ENCODE results near the gene ARHGAP26.

ARHGAP26 gene

GRCh38 chr5:142976861-142977260, 206.7 kb downstream of the ARHGAP26 start:
- Histone ChIP-seq H3K4me1 (ENCODE audit: control insufficient read depth in 1 of 2, insufficient read depth in 2 of 2, low read length in 2 of 2) (peaks cover 18 to 31% of the 10 kb centered on the region in 2 donors), H3K27me3 (ENCODE audit: control insufficient read depth in 1 of 2, insufficient read depth in 2 of 2, low read length in 2 of 2) (no peaks in the 10 kb centered on the region), H3K4me3 (ENCODE audit: low read depth in 1 of 2, low read length in 2 of 2) (no peak overlapping the region), H3K27ac (ENCODE audit: low read depth, low read length) (no peak overlapping the region), H3K9me3 (ENCODE audit: control insufficient read depth in 1 of 2, low read length in 2 of 2) (no peaks in the 10 kb centered on the region), H3K9ac (ENCODE audit: low read depth in 1 of 2, low read length in 2 of 2) (no peak overlapping the region), H3K36me3 (ENCODE audit: control insufficient read depth in 1 of 2, insufficient read depth in 2 of 2, low read length in 2 of 2) (no peaks in the 10 kb centered on the region)

GRCh38 chr5:142977363-142978051, 207.3 kb downstream of the ARHGAP26 start:
- Histone ChIP-seq H3K4me3 (ENCODE audit: low read depth in 1 of 2, low read length in 2 of 2) (no peak overlapping the region), H3K4me1 (ENCODE audit: control insufficient read depth in 1 of 2, insufficient read depth in 2 of 2, low read length in 2 of 2) (peaks cover 25 to 37% of the 10 kb centered on the region in 2 donors), H3K36me3 (ENCODE audit: control insufficient read depth in 1 of 2, insufficient read depth in 2 of 2, low read length in 2 of 2) (no peaks in the 10 kb centered on the region), H3K9me3 (ENCODE audit: control insufficient read depth in 1 of 2, low read length in 2 of 2) (no peaks in the 10 kb centered on the region), H3K27ac (ENCODE audit: low read depth, low read length) (no peak overlapping the region), H3K27me3 (ENCODE audit: control insufficient read depth in 1 of 2, insufficient read depth in 2 of 2, low read length in 2 of 2) (no peaks in the 10 kb centered on the region), H3K9ac (ENCODE audit: low read depth in 1 of 2, low read length in 2 of 2) (no peak overlapping the region)

GRCh38 chr5:142978252-142978651, 208.1 kb downstream of the ARHGAP26 start:
- no peaks in the 10 kb centered on the region for H3K27me3 ChIP-seq (ENCODE audit: control insufficient read depth in 1 of 2, insufficient read depth in 2 of 2, low read length in 2 of 2)
- H3K36me3 ChIP-seq (ENCODE audit: control insufficient read depth in 1 of 2, insufficient read depth in 2 of 2, low read length in 2 of 2) = no peaks in the 10 kb centered on the region
- H3K9ac ChIP-seq (ENCODE audit: low read depth in 1 of 2, low read length in 2 of 2) = no peak overlapping the region
- H3K4me3 ChIP-seq (ENCODE audit: low read depth in 1 of 2, low read length in 2 of 2) = no peak overlapping the region
- peaks cover 32 to 43% of the 10 kb centered on the region in 2 donors for H3K4me1 ChIP-seq (ENCODE audit: control insufficient read depth in 1 of 2, insufficient read depth in 2 of 2, low read length in 2 of 2)
- no peaks in the 10 kb centered on the region for H3K9me3 ChIP-seq (ENCODE audit: control insufficient read depth in 1 of 2, low read length in 2 of 2)
- H3K27ac ChIP-seq (ENCODE audit: low read depth, low read length) = no peak overlapping the region

GRCh38 chr5:142978726-142979125, 208.5 kb downstream of the ARHGAP26 start:
- H3K9ac ChIP-seq (ENCODE audit: low read depth in 1 of 2, low read length in 2 of 2) = no peak overlapping the region
- H3K9me3 ChIP-seq (ENCODE audit: control insufficient read depth in 1 of 2, low read length in 2 of 2) = no peaks in the 10 kb centered on the region
- H3K27ac ChIP-seq (ENCODE audit: low read depth, low read length) = no peak overlapping the region

GRCh38 chr5:142979636-142980035, 209.5 kb downstream of the ARHGAP26 start:
- Histone ChIP-seq H3K36me3 (ENCODE audit: control insufficient read depth in 1 of 2, insufficient read depth in 2 of 2, low read length in 2 of 2) (no peaks in the 10 kb centered on the region), H3K27ac (ENCODE audit: low read depth, low read length) (no peak overlapping the region), H3K27me3 (ENCODE audit: control insufficient read depth in 1 of 2, insufficient read depth in 2 of 2, low read length in 2 of 2) (no peaks in the 10 kb centered on the region), H3K4me3 (ENCODE audit: low read depth in 1 of 2, low read length in 2 of 2) (no peak overlapping the region), H3K9me3 (ENCODE audit: control insufficient read depth in 1 of 2, low read length in 2 of 2) (no peaks in the 10 kb centered on the region), H3K9ac (ENCODE audit: low read depth in 1 of 2, low read length in 2 of 2) (no peak overlapping the region), H3K4me1 (ENCODE audit: control insufficient read depth in 1 of 2, insufficient read depth in 2 of 2, low read length in 2 of 2) (peaks cover 32 to 46% of the 10 kb centered on the region in 2 donors)

More at GRCh38 chr5:142978726-142979125, 208.5 kb downstream of the ARHGAP26 start:
- Histone ChIP-seq H3K27me3 (ENCODE audit: control insufficient read depth in 1 of 2, insufficient read depth in 2 of 2, low read length in 2 of 2) (no peaks in the 10 kb centered on the region), H3K4me1 (ENCODE audit: control insufficient read depth in 1 of 2, insufficient read depth in 2 of 2, low read length in 2 of 2) (peaks cover 32 to 43% of the 10 kb centered on the region in 2 donors), H3K36me3 (ENCODE audit: control insufficient read depth in 1 of 2, insufficient read depth in 2 of 2, low read length in 2 of 2) (no peaks in the 10 kb centered on the region), H3K4me3 (ENCODE audit: low read depth in 1 of 2, low read length in 2 of 2) (no peak overlapping the region)

GRCh38 chr5:142981475-142981874, 211.3 kb downstream of the ARHGAP26 start:
- Histone ChIP-seq H3K9ac (ENCODE audit: low read depth in 1 of 2, low read length in 2 of 2) (peak overlapping the region in 1 of 2 donors; percentile 10), H3K27ac (ENCODE audit: low read depth, low read length) (peak overlapping the region; percentile 10), H3K9me3 (ENCODE audit: control insufficient read depth in 1 of 2, low read length in 2 of 2) (no peaks in the 10 kb centered on the region), H3K4me3 (ENCODE audit: low read depth in 1 of 2, low read length in 2 of 2) (peak overlapping the region; percentile 34 to 50), H3K4me1 (ENCODE audit: control insufficient read depth in 1 of 2, insufficient read depth in 2 of 2, low read length in 2 of 2) (peaks cover 32 to 46% of the 10 kb centered on the region in 2 donors), H3K36me3 (ENCODE audit: control insufficient read depth in 1 of 2, insufficient read depth in 2 of 2, low read length in 2 of 2) (no peaks in the 10 kb centered on the region), H3K27me3 (ENCODE audit: control insufficient read depth in 1 of 2, insufficient read depth in 2 of 2, low read length in 2 of 2) (no peaks in the 10 kb centered on the region)

- Histone ChIP-seq H3K27me3 (ENCODE audit: control insufficient read depth in 1 of 2, insufficient read depth in 2 of 2, low read length in 2 of 2) (no peaks in the 10 kb centered on the region), H3K36me3 (ENCODE audit: control insufficient read depth in 1 of 2, insufficient read depth in 2 of 2, low read length in 2 of 2) (no peaks in the 10 kb centered on the region), H3K27ac (ENCODE audit: low read depth, low read length) (peak overlapping the region; percentile 10), H3K4me3 (ENCODE audit: low read depth in 1 of 2, low read length in 2 of 2) (peak overlapping the region; percentile 50 to 52), H3K9me3 (ENCODE audit: control insufficient read depth in 1 of 2, low read length in 2 of 2) (no peaks in the 10 kb centered on the region), H3K4me1 (ENCODE audit: control insufficient read depth in 1 of 2, insufficient read depth in 2 of 2, low read length in 2 of 2) (peaks cover 32 to 45% of the 10 kb centered on the region in 2 donors), H3K9ac (ENCODE audit: low read depth in 1 of 2, low read length in 2 of 2) (peak overlapping the region in 1 of 2 donors; percentile 10)
Measured at GRCh38 chr5:142981886-142982820, 212.0 kb downstream of the ARHGAP26 start.

- Histone ChIP-seq H3K4me1 (ENCODE audit: control insufficient read depth in 1 of 2, insufficient read depth in 2 of 2, low read length in 2 of 2) (peaks cover 32 to 38% of the 10 kb centered on the region in 2 donors), H3K9ac (ENCODE audit: low read depth in 1 of 2, low read length in 2 of 2) (no peak overlapping the region), H3K9me3 (ENCODE audit: control insufficient read depth in 1 of 2, low read length in 2 of 2) (no peaks in the 10 kb centered on the region), H3K27me3 (ENCODE audit: control insufficient read depth in 1 of 2, insufficient read depth in 2 of 2, low read length in 2 of 2) (no peaks in the 10 kb centered on the region), H3K4me3 (ENCODE audit: low read depth in 1 of 2, low read length in 2 of 2) (peak overlapping the region in 1 of 2 donors; percentile 52), H3K27ac (ENCODE audit: low read depth, low read length) (no peak overlapping the region), H3K36me3 (ENCODE audit: control insufficient read depth in 1 of 2, insufficient read depth in 2 of 2, low read length in 2 of 2) (no peaks in the 10 kb centered on the region)
Measured at GRCh38 chr5:142982821-142983200, 212.6 kb downstream of the ARHGAP26 start.

- no peak overlapping the region for H3K27ac ChIP-seq (ENCODE audit: low read depth, low read length)
Measured at GRCh38 chr5:142984011-142984410, 213.8 kb downstream of the ARHGAP26 start.

GRCh38 chr5:142984525-142984924, 214.3 kb downstream of the ARHGAP26 start:
- no peaks in the 10 kb centered on the region for H3K27me3 ChIP-seq (ENCODE audit: control insufficient read depth in 1 of 2, insufficient read depth in 2 of 2, low read length in 2 of 2)
- no peaks in the 10 kb centered on the region for H3K9me3 ChIP-seq (ENCODE audit: control insufficient read depth in 1 of 2, low read length in 2 of 2)
- H3K27ac ChIP-seq (ENCODE audit: low read depth, low read length) = no peak overlapping the region
- no peak overlapping the region for H3K9ac ChIP-seq (ENCODE audit: low read depth in 1 of 2, low read length in 2 of 2)
- no peak overlapping the region for H3K4me3 ChIP-seq (ENCODE audit: low read depth in 1 of 2, low read length in 2 of 2)
- peaks cover 28 to 29% of the 10 kb centered on the region in 2 donors for H3K4me1 ChIP-seq (ENCODE audit: control insufficient read depth in 1 of 2, insufficient read depth in 2 of 2, low read length in 2 of 2)
- no peaks in the 10 kb centered on the region for H3K36me3 ChIP-seq (ENCODE audit: control insufficient read depth in 1 of 2, insufficient read depth in 2 of 2, low read length in 2 of 2)

More at GRCh38 chr5:142984011-142984410, 213.8 kb downstream of the ARHGAP26 start:
- H3K9ac ChIP-seq (ENCODE audit: low read depth in 1 of 2, low read length in 2 of 2) = no peak overlapping the region
- H3K4me1 ChIP-seq (ENCODE audit: control insufficient read depth in 1 of 2, insufficient read depth in 2 of 2, low read length in 2 of 2) = peaks cover 32 to 34% of the 10 kb centered on the region in 2 donors
- no peaks in the 10 kb centered on the region for H3K36me3 ChIP-seq (ENCODE audit: control insufficient read depth in 1 of 2, insufficient read depth in 2 of 2, low read length in 2 of 2)
- H3K9me3 ChIP-seq (ENCODE audit: control insufficient read depth in 1 of 2, low read length in 2 of 2) = no peaks in the 10 kb centered on the region
- H3K27me3 ChIP-seq (ENCODE audit: control insufficient read depth in 1 of 2, insufficient read depth in 2 of 2, low read length in 2 of 2) = no peaks in the 10 kb centered on the region
- H3K4me3 ChIP-seq (ENCODE audit: low read depth in 1 of 2, low read length in 2 of 2) = no peak overlapping the region

All from duodenal mucosa (tissue), 2 donors.